Myocyte (in vitro differentiated cells): ENCODE results near the gene NBAS. TPM values are rescaled to one million over a fixed set of nuclear protein-coding genes. Genes with fewer than 3 reads are reported as not detected.

Source experiments
- DNase-seq: peaks from one replicate; pipeline ENCODE4 v3.0.0-alpha.2; 2012; ENCODE audit warnings: low read depth
- polyA plus RNA-seq: library from polyadenylated mRNA; unstranded; fragments of >200 nt; gene quantifications from one replicate; pipeline ENCODE4 v1.2.1, GENCODE V29; 2012; ENCODE audit warnings: missing spikeins
- total RNA-seq: library from RNA; depleted of rRNA; stranded (reverse); fragments of >200 nt; gene quantifications from 2 replicates; pipeline ENCODE4 v1.2.3, GENCODE V29; 2014

The NBAS gene
- 49.3 and 56.6 TPM in 2 replicates for total RNA-seq
- polyA plus RNA-seq, result 31.0 TPM

DNA sequence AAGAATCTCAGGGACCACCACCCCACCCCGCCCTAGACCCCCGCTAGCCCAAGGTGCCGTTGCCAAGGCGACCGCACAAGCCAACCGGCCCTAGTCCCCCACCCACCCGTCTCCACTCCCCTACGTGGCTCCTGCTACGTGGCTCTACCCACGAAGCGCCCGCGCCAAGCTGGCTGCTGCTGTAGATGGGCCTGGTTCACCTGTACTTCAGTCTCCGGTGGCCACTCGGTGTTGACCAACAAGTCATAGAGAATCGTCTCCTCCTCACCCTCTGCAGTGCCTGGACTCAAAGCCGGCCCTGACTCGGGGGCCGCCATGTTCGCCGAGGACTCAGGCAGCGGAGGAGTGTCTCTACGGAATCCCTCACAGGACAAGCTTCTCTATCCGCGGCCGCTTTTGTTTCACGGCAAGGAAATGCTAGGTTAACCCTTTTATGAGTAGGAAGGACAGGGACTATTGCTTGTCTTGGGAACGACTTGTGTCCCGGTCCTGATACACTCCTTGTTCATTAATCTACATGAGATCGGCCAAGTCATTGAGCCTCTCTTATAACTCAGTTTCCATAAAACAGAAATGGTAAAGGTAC lies at the start of gene NBAS:
TSS of gene NBAS (minus strand) at position 347 of the 586 bp plus-strand sequence. CDS start at position 317, 30 bp downstream.
- peak; percentile 93 for DNase-seq

DNA sequence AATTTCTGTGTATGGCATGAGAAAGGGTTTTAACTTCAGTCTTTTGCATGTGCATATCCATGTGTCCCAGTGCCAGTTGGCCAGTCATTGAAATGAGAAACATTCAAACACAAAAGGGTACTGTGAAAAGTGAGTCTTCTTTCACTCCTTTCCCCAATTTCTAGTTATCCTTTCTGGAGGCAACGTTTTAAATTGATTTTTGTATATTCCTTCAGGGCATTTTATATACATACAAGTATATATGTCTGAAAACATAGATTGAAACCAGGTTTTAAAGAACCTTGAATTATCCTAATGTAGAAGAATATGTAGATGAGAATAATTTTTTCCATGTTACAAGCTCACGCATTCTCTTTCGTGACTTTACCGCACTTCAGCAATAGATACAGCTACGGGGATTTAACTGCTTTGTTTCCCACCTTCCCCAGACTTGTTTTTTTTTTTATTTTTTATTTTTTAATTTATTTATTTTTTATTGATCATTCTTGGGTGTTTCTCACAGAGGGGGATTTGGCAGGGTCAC lies 49.4 kb upstream of the NBAS start:
- DNase-seq, result no peak

DNA sequence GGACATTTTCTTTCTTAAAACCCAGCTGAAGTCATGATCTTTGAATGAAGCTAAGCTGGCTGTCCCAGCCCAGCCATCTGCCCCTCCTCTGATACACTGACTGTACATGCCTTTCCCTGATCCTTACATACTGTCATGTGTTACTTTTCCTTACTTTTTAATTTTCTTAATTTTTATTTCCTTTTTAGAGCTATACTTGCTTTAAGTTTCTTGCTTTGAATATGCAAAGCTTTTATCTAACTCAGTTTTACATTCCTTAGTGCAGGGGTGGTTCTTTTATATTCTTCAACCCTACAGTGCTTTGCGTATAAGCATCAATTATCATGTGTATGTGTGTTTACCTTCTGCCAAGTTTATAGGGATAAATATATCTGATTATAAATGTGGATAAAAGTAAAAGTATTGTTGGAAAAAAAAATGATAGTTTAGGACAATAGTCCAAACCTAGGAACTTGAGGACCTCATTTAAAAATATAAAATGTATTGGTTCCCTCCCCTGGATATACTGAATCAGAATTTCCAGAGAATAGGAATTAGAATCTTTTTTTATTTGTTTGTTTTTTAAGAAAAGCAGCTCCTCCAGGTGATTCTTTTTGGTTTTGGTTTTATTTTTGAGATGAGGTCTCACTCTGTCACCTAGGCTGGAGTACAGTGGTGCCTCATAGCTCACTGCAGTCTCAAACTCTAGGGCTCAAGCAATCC lies 48.4 kb upstream of the NBAS start:
- no peak for DNase-seq

DNA sequence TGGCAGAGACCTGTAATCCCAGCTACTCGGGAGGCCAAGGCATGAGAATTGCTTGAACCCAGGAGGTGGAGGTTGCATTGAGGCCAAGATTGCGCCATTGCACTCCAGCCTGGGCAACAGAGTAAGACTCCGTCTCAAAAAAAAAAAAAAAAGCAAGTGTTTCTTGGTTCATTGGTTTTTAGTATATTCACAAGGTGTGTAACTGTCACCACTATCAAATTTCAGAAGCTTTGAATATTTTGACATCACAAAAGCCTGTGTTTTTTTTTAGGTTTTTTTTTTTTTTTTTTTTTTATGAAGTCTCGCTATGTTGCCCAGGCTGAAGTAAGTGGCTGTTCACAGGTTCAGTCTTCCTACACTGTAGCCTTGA lies 47.2 kb upstream of the NBAS start:
- no peak for DNase-seq

DNA sequence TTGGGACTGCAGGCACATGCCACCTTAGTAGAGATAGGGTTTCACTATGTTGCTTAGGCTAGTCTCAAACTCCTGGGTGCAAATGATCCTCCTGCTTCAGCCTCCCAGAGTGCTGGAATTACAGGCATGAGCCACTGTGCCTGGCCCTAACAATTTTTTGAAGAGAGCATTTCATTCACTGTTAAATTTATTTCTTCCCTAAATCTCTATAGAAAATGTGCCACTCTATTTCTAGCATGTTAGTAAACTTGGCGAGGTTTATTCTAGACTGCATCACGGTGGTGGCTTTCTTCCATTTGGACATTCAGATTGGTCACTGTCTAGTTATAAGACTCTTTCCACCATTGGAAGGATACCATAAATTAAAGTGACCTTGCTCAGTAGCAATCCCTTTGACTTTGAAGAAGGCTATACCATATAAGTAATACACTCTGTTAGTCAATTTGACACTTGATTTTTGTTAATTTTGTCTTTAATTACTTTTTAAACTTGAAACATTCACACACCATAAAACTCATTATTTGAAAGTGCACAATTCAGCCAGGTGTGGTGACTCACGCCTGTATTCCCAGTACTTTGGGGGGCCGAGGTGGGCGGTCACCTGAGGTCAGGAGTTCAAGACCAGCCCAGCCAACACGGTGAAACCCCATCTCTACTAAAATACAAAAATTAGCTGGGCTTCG lies 46.7 kb upstream of the NBAS start:
- no peak for DNase-seq

DNA sequence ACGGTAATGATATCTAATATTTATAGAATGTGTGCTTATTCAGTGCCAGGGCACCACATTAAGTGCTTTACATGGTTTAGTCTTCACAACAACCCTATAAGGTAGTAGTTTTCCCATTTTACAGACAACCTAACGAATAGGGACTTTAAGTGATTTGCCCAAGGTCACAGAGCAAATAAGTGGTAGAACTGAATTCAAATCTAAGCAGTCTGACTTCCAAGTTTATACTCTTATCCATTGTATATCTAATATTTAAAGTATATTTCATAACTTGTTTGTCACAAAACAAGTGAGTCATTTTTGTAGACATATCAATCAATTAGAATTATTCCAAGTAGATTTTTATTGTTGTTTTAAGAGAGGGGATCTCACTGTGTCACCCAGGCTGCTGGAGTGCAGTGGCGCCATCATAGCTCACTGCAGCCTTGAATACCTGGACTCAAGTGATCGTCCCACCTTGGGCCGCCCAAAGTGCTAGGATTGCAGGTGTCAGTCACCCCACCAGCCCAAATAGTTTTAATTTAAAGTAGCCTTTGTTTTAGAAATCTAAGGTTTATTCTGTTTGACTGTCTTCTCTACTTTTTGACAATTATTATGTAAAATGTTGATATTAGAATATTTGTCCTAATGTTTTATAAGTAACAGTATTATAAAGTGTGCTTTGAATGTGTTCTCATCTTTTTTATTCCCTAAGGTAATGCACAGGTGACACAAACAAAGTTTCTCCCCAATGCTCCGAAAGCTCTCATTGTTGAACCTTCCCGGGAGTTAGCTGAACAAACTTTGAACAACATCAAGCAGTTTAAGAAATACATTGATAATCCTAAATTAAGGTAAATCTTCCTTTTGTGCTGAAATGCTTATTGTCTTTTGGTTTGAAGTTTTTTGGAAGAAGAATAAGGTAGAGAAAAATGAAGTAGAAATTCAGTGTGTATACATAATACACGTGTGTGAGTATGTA lies 45.6 kb upstream of the NBAS start:
- DNase-seq, result no peak

DNA sequence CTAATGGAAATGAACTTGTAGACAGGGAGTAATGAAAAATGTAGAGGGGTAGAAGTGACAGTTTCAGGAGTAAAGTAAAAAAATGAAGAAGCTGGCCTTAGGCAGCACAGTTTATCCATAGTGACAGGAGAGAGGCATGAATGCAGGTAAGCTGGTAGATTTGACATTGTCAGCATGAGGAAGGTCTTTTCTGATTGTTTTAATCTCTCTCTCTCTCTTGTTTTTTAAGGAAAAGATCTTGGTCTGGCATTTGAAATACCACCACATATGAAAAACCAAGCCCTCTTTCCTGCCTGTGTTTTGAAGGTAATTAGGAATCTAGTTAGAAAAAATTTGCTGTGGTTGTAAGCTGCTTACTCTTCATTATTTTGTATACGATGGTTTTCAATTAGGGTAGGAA lies 44.6 kb upstream of the NBAS start:
- DNase-seq, result no peak

DNA sequence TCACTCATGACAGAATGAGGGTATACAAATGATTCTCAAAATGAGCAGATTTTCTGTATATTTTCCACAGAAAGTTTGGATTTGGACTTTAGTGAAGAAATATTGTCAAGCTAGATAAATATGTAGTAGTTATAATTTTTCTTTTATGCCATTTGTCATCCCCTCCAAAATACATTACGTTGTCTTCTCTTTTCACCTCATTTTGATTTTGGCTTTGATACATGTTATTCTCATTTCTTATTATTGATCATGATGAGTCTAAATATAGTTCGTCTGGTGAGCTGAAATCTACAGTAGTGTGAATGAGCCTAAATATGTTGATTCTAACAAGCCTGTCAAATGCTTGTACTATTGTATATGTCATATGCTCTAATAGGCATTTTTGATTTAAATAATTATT lies 42.8 kb upstream of the NBAS start:
- DNase-seq, result no peak

DNA sequence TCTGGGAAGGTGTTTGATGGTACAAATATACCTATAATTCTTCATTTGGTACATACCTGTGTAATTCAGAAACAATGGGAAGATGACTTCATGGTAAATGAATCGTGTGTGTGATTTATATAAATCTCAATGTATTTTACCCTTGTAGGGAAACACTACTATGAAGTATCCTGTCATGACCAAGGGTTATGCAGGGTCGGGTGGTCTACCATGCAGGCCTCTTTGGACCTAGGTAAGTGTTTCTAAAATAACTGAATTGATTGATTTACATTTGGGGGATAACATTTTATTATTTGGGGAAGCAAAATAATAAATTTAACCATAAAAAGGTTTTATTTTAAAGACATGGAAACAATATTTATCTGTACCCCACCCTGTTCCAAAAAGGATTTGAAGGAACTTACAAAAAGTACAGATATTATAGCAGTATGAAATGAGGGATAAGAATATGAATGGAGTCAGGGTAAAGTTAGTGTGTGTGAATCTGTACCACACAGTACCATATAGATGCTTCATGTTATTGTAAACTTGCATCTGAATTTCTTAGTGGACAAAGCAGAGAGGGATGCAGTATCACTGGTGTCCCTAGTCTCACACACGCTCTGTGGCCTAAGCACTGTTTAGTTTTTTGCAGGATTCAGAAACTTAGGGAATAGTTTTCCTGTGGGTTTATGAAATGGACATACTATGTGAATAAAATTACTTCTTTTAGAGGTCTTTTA lies 42.1 kb upstream of the NBAS start:
- no peak for DNase-seq

DNA sequence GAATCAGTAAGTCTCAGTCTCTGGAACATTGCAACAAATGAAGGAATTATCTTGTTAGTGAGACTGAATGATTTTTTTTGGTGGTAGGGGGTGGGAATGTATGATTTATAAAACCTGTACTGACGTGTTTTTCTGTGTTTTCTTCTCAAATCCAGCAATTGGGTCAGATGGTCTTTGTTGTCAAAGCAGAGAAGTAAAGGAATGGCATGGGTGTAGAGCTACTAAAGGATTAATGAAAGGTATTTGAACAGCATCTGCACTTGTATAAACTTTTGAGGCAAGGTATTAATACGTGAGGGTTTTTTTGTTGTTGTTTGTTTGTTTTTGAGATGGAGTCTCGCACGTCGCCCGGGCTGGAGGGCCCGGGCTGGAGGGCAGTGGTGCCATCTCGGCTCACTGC lies 41.3 kb upstream of the NBAS start:
- no peak for DNase-seq

DNA sequence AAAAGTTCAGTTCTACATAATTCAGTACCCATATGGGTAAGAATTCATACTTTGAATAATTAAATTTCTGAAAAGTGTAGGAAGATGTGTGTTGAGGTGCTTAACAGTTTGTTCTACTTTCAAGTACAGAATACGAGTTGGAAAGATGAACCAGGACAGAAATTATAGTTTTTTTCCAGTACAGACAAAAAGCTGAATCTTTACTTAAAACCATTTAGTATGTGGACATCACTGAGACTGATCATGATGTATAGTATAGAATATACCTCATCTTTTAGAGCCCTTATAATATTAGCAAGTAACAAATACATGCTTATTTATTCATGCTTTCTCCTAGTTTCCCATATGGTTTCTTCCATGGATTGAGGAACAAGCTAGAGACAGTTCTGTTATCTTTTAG lies 40.5 kb upstream of the NBAS start:
- no peak for DNase-seq

DNA sequence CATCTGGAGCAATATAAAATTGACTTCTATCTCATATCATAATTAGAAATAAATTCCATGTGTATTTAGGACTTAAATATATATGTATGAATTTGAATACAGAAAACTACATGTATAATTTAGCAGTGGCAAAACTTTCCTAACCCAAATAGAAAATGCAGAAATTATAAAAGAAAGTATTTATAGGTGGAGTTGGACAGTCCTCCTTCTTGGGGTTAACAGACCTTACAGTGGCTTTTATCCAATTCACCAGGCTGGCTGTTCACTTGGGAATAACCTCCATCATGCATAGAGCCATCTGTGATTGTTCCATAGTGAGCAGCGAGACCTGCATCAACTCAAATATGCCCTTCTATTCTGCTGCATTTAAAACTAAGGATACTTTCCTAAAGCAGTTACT lies 38.9 kb upstream of the NBAS start:
- DNase-seq, result no peak

DNA sequence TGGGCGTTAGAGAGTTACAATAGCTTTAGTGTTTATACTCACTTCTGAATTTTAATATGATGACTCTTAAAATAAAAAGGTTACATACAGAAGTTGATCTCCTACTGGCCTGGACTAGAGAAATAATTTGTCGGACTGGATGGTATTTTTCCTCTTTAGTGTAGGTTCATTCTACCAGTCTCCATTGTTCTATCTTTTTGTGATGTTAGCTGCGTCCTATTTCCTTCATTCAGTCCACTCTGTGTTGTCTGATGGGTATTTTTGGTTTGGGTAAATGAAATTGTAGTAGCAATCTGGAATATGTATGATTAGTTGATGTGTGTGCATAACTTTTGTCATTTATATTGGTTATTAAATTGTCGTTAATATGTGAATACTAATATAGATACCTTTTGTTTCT lies 35.8 kb upstream of the NBAS start:
- DNase-seq, result no peak

DNA sequence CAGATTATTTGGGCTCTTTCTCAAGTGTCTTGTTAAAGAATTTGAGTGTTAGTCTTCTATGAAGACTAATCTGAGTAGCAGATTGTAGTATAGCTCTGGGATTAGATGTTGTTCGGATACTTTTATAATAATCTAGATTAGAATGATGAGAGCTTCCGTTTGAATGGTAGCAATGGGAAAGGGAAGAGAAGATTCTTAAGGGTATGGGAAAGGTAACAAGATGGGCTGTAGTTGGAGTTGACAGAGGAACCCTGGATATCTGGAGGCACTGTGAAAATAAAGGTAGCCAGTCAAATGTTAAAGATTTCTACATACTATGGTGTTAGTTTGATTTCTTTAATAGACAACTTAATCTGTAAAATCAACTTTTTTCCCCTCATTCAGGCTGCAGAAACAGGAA lies 35.2 kb upstream of the NBAS start:
- DNase-seq, result no peak

DNA sequence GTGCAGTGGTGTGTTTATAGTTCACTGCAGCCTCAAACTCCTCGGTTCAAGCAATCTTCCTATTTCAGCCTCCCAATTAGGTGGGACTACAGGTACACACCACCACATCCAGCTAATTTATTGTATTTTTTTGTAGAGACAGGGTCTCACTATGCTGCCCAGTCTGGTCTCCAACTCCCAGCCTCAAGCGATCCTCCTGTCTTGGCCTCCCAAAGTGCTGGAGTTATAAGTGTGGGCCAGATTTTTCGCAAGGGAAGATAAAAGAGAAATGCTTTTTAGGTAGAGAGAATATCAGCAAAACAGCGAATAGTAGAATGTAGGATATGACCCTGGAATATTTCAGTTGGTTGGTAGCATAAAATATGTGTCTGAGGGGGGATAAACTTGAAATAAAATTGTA lies 34.8 kb upstream of the NBAS start:
- no peak for DNase-seq

DNA sequence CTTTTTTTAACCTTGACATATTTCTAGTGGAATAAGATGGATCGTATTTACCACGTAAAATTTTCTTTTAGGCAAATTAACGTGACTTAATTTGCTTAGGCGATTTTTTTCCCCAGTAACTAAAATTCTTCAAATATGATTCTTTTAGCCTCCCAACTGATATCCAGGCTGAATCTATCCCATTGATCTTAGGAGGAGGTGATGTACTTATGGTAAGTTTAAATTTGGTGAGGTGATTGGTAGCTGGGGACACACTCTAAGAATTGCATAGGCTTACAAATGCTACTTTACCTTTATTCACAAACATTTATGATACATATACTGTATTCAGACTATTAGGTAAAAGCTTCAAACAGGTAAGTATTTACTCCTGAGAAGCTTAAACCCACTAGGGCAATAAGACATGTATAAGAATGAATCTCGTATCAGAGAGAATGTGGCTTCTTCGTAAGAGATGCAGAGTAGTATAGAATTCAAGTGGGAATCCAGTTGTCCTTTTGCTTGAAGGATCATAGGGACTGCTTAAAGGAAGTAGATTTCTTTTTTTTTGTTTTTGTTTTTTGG lies 34.3 kb upstream of the NBAS start:
- no peak for DNase-seq

DNA sequence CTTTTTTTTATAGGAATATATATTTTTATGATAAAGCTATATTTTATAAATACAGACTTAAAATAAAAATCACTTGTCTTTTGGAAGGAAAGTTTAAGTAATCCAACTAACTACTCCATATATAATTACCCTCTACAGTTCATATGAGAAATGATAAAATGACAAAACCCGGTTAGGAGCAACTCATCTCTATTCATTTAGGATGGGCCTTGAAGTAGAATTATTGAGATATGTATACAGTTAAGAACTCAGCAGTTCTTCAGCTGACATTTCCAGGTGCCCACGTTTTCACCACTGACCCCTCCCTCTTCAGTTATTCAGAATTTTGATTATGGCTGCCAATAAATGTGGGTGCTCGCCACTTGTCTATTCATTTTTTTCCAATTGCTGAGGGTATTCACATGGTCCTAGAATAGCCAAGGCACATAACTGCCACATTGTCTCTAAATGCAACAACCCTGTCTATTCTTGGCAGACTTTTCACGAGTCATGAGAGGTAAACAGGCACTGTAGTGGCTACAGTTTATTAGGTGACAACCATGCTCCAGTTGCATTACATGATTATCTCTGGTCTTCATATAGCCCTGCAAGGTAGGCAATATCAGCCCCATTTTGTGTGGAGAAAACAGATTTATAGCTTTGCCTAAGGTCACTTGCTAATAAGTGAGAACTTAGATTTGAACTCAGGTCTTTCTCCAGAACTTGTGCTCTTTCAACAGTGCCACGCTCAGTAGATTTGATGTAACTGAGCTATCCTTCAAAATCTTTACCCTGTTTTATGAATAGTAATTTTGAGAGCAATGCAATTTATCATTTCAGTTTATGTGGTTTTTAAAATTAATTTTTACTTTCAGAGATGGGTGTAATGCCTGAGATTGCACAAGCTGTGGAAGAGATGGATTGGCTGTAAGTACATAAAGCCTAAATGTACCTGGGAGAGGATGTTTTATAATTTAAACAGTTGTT lies 33.4 kb upstream of the NBAS start:
- peak; percentile 33 for DNase-seq

DNA sequence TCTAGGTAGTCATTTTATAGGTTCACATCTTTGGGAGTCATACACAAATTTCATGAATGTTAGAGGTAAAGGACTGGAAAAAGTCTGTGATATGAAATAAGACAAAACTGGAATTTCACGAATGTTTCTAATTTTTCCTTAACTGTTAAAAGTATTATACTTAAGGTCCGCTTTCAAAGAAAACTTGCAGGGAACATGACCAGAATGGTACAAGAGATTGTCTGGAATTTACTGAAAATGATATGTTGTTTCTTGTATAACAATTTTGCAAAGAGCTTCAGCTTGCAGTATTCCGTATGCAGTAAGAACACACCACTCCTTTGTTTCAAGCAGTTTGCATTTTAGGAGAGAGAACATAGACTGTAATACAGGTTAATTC lies 32.2 kb upstream of the NBAS start:
- DNase-seq, result no peak
